Measurements from ENCODE around the gene GIPC3. TPM values are rescaled to one million over a fixed set of nuclear protein-coding genes. Genes with fewer than 3 reads are reported as not detected.

GIPC3 gene, protein sequence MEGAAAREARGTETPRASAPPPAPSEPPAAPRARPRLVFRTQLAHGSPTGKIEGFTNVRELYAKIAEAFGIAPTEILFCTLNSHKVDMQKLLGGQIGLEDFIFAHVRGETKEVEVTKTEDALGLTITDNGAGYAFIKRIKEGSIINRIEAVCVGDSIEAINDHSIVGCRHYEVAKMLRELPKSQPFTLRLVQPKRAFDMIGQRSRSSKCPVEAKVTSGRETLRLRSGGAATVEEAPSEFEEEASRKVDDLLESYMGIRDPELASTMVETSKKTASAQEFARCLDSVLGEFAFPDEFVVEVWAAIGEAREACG
- total RNA-seq, result 0.20 TPM

DNA sequence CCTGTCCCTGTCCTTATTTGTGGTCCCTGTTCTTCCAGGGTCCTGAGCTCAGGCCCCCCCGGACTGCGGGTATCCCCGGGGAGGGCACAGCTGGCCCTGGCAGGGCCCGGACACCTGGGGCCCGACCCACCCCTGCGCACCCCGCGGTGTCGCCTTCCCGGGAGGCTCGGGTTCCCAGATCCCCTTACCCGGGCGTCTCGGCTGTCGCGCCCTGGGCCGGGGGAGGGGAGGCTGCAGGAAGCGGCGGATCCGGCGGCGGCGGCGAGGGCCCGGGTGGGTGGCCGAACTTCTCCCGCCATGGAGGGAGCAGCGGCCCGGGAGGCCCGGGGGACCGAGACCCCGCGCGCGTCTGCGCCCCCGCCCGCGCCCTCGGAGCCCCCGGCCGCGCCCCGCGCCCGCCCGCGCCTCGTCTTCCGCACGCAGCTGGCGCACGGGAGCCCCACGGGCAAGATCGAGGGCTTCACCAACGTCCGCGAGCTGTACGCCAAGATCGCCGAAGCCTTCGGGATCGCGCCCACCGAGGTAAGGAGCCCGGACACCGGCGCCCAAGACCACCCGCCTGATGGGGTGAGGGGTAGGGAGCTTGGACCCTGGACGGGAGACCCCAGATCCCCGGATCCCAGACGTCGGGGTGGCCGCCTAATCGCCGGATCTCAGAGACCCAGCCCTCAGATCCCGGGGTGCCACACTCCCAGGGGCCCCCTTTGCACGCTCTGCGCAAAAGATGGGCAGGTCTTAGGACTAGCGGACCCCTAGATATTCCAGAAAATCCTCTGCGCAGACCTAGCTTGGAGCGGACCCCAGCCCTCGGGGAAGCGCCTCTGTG is at the start of gene GIPC3:
TSS of gene GIPC3 (plus strand) at position 178 of the 826 bp plus-strand sequence. CDS start at position 298, 120 bp downstream.
- no peak for DNase-seq

DNA sequence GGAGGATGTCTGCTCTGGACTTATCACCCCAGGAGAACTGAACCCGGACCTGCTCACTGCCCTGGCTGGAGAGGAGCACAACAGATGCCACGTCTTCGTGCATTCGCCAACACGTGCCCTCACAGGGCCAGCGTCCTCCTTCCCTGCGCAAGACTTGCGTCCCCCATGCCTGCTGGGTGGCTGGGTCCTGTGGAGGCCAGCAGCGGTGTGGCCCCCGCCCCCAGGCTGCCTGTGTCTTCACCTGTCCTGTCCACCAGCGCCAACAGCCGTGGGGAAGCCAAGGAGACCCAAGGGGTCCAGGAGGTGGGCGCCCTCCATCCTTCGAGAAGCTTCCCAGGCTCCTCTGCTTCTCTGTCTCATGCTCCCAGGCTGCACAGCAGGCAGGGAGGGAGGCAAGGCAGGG is 49.7 kb upstream of the GIPC3 start:
- no peak for DNase-seq

DNA sequence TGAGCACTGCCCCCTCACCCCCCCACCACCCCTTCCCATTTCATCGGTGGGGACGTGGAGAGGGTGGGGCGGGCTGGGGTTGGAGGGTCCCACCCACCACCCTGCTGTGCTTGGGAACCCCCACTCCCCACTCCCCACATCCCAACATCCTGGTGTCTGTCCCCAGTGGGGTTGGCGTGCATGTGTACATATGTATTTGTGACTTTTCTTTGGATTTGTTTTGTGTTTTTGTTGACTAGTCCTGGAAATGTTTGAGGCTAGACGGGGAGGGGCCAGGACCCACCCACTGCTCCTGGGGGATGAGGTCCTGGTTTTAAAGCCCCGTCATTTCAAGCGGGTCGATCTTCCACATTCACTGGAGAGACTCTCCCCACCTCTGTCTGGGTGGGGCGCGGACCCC is 49.3 kb upstream of the GIPC3 start:
- DNase-seq, result no peak

DNA sequence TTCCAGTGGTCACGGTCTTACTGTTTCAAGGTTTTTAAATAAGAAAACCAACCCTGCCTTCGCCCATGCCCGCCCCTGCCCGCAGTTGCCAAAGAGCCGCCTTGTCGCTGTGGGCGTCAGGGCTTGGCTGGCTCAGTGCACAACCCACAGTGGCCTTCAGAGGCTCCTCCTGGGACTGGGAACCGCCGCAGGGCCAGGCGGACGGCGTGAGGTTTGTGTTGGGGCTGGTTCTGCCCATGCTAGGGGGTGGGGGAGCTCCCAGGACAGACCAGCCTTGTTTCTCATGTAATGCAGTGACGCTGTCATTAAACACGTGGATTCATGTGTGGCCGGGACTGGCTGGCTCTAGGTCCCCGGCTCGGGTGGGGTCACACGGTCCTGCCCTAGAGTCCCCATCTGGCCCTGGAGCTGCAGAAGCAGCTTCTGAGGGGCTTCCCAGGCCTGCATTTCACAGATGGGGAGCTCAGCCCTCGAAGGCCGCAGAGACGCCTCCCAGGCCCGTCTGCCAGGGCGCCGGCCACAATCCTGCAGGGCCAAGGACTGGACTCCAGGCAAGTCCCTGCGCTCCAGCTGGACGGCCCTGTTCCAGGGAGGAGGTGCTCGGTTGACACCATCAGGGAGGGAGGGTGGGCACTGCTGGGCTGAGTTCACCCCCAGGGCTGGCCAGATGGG is 48.7 kb upstream of the GIPC3 start:
- peak; percentile 12 for DNase-seq

DNA sequence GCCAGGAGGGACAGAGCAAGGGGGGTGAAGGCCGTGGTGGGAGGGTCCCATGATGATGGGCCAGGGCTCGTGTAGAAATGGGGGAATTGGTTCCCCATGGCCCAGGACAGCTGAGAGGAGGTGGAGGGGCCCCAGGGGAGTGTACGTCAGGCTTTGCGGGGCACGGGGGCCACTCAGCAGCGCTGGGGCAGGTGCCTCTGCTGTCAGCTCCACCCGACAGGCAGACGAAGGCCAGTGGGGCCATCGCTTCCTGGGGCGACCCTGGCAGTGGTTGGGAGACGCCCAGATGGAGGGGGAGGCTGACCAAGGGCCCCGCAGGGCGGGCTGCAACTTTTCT is 48.2 kb upstream of the GIPC3 start:
- no peak for DNase-seq

DNA sequence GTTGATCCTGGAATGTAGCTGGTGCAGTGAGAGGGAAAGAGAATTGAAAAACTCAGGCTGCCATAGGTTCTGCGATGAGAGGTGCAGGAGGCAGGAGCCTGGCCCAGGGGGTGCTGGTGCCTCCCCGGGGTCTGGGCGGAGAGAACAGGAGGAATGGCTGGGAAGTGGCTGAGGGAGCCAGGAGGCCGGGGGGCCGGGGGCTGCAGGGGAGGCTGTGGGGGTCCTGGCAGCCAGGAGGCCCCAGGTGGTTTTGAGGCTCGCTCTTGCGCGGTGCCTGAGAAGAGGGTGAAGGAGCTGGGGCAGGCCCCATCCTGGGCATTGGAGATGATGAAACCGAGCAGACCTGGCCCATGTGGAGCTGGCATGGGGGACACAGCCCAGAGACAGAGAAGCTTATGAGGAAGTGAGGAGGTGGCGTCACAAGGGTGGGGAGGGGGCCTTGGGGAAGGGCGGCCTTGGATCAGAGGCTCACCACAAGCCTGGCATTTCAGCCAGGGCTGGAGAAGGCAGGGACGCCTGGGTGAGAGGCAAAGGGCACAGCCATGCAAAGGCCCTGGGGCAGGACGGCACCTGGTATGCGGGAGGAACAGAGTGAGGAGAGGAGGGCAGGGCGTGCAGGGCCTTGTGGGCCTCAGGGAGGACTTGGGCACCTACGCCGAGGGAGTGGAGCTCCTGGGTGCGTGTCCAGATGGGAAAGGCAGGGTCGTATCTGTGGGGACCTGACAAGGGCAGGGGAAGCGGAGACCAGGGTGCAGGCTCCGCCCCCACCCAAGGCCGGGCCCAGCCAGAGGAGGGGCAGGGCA is 47.6 kb upstream of the GIPC3 start:
- no peak for DNase-seq

DNA sequence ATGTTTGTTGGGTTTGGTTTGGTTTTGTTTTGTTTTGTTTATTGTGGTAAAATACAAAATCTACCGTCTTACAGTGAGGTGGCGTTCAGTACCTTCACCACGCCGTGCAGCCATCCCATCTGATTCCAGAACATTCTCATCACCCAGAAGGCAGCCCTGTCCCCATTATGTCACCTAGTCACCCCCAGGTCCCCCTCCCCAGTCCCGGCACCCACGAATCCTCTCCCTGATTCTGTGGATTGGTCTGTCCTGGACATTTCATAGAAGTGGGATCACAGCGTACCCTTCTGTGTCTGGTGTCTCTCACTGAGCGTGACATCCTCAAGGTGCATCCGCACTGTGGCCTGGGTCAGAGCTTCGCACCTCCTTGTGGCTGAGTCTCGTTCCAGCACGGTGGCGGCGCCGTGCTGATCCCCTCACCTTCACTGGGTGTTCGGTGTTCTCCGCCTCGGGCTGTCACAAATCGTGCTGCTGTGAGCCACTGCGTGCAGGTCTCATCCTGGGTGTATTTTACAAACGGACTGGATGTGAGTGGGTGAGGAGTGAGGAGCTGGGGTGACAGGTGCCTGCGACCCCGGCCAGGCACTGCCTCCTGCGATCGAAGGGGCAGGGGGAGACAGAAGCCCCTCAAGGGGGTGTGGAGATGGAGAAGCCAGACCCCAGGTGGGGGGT is 46.9 kb upstream of the GIPC3 start:
- DNase-seq, result no peak

DNA sequence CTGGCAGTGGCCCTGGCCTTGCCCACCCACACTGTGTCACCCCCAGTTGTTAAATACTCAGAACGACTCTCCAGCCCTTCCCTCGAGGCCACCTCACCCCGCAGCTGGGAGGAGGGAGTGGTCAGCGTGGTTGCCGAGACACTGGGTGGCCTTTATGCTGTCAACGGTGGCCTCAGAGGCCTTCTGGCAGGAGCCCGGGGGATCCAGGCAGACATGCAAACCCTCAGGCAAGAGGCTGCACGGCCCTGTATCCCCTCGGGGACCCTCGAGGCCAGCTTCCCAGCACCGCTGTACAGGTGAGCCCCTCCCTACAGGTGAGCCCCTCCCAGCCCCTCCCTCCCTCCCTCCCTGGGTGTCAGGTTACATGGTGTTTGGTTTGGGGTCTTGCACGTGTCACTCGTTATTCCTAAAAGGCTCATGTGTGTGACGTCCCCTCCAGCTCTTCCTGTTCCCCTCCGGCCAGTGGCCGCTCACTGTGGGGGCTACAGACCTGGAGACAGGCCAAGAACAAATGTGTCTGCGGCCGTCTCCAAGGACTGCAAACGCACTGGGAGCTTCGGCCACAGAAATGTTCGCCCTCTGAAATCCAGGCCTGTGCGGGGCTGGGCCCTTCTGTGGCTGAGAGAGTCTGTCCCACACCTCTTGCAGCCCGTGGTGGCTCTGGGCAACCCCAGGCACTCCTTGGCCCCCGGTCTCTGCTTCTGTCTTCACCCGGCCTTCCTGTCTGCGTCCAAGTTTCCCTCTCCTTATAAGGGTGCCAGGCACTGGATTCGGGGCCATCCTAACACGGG is 46.1 kb upstream of the GIPC3 start, which contains the start of gene TEKTIP1:
TSS of gene TEKTIP1 (plus strand) at position 210 of the 791 bp plus-strand sequence. CDS start at position 214, 4 bp downstream.
- no peak for DNase-seq

DNA sequence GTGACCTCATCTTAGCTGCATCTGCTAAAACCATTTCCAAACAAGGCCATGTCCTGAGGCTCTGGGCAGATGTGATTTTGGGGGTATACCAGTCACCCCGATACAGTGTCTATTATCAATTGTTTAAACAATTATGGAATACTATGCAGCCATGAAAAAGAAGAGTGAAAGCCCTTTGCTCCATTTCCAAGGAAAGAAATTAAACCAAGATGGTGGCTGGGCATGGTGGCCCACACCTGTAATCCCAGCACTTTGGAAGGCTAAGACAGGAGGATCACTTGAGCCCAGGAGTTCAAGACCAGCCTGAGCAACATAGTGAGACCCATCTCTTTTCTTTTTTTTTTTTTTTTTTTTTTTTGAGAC is 45.5 kb upstream of the GIPC3 start:
- no peak for DNase-seq

DNA sequence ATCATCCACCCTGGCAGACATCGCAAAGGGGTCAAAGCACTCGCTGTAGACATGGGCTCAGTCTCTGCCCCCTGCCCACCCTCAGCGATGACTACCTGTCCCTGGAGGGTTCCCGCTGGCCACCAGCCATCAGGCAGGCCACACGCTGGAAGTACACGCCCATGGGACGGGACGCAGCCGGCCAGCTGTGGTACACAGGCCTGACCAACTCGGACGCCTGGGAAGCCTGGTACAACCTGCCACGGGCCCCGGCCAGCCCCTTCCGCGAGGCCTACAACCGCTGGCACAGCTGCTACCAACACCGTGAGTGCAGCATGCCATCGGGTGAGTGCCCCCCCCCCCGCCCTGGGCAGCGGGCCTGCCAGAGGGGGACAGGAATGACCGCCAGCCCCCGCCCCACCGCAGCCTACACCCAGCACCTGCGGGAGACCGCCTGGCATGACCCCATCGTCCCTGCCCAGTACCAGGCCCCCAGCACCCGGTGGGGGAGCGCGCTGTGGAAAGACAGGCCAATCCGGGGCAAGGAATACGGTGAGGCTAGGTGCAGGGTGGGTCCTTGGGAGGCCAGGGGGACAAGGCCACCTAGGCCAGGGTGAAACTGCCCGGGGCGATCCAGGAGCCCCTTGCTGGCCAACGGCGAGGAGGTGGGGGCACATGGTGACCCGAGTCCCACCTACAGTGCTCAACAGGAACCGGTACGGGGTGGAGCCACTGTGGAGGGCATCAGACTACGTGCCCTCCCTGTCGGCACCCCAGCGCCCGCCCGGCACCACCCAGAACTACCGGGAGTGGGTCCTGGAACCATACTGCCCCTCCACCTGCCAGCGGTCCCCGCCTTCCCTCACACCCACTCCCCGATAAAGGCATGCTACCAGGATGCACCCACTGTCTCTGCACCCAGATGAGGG is 41.9 kb upstream of the GIPC3 start:
- DNase-seq, result no peak

DNA sequence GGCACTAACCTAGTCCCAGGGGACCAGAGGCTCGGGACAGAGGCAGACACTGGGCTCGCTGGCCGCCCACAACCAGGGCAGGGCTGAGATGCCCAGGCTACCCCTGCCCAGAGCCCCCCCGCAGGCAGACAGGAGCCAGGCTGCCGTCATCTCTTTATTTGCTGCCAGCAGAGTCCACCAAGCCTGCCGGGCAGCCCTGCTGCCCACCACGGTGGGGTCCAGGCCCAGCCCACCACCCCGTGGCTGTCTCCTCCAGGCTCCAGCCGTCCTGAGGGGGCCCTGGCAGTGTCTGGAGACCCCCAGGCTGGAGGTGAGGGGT is 41.3 kb upstream of the GIPC3 start:
- no peak for DNase-seq

DNA sequence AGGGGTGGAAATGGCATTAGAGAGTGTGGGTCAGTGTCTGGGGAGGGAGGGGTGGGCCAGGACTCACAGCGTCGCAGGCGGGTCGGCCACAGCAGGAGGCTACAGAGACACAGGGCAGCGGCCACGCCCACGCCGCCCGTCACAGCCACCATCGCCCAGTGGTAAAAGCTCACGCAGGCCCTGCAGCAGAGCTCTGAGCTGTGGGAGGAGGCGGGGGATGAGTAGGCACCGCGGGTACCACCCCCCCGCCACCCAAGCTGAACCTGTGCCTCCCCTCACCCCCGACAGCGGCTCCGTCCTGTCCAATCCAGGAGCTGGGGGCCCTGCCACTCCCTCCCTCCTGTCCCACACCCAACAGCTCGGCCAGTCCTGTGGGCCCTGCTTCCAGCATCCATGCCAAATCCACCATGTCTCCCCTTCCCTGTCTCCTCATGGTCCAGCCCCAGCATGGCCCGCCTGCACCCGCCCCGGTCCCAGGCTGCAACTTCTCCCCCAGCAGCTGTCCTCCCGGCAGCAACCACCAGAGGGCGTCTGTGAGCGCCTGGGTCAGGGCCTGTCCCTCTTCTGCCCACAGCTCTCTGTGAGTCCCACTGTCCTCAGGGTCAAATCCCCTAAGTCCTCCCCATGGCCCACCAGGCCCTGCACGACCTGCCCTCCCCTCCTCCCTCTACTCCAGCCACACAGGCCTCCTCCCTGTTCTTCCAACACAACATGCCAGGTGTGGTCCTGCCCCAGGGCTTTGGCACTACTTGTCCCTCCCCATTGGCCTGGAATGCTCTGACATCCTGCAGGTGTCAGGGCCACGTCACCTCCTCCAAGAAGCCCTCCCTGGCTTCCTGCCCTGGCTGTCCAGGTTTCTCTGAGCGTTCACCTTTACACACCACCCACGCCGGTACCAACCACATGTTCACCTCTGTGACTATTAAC is 40.3 kb upstream of the GIPC3 start:
- no peak for DNase-seq

DNA sequence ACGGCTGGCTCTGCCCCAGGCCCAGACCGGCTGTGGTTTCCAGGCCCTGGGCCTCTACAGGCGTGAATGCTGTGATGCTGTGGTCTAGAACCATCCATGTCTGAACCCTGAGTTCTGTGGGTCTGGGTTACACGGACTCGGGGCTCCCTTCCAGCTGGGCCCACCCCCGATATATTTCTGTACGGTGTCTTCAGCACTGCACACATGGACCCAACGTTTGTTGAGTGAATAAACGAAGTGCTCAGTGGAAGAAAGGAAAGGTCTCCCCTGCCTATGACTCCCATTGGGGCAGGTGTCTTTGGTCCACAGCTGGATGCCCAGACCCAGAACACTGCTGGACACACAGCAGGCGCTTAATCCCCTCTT is 39.6 kb upstream of the GIPC3 start:
- DNase-seq, result no peak

DNA sequence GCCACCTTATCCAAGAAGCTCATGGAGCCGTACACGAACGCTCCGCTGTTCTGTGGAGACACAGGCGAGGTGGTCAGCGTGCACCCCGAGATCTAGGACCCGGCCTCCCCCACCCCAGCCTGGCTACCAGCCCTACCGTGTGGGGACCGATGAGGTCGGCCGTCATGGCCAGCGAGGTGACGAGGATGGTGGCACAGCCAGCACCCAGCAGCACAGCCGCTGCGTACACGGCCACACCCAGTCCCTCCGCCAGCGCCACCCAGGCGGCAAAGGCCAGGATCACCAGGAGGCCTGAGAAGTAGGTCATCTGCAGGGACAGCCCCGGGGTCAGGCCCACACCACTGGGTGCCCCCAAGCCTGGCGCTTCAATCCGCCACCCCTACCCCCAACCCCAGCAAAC is 39.2 kb upstream of the GIPC3 start:
- no peak for DNase-seq

DNA sequence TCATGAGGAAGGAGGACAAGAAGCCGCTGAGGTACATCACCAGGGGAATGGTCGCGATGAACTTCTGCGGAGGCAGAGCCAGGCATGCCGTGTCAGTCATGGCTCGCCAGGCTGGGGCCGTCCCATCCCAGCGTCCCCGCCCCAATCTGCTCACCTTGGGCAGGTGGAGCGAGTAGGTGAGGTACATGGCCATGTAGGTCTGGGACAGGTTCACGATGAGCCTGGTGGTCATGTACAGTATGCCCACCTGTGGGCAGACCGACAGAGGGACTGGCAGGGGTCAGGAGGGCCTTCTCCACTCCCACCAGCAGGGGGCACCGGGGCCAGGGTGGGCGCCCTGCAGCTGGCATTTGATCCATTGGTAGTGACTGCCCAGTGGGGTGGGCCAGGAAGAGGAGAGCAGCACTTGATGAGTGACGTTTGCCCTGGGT is 38.0 kb upstream of the GIPC3 start:
- no peak for DNase-seq

DNA sequence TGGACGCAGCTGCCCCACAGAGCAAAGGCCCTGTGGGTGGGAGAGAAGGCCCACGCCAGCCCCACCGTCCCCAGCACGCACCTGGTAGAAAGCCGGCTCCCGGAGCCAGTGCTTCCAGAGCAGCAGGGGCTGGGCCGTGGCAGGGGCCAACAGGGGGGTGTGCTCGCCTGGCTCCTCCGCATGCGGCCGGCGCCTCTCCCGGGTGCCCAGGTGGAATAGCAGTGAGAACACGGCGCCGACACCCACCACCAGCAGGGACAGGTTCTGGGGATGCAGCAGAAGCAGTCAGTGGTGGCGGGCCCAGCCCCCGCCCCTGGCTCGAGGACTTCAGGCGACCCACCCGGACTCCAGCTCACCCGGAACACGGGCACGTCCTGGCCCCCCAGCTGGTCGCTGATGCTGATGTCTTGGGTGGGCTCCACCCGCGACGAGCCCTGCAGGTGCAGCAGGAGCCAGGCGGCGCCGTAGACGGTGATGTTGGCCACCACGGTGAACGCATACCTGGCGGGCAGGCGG is 37.5 kb upstream of the GIPC3 start:
- no peak for DNase-seq

DNA sequence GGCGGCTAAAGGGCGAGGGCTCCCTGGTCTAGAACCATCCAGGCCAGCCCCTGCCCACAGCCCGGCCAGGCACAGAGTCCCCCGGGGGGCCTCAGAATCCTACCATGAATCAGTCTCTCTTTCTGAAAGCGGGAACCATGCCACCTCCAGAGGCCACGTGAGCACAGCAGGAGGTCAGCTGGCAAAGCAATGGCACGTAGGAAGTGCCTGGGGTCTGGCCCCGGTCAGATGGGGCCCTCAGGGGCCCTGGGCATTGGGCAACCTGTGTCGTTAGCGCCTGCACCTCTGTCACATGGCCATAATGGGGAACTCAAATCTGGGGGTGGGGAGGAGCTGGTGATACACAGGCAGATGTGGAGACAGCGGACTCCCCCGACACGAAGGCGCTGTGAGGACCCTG is 36.7 kb upstream of the GIPC3 start:
- no peak for DNase-seq

DNA sequence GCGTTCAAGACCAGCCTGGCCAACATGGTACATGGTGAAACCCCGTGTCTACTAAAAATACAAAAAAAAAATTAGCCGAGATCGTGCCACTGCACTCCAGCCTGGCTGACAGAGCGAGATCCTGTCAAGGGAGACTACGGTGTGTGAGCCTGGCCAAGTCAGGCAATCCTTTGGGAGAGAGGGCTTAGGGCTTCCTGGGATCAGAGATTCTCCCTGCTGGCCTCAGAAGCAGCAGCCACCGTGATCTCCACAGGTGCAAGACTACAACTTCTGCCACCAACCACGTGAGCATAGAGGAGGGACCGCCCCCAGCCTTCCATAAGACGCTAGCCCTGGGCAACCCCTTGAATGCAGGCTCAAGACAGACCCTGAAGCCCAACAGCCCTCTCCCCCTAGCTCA is 35.5 kb upstream of the GIPC3 start:
- no peak for DNase-seq
